NCI-H2107 treated with DMSO at 0.1 percent for 48 hours (cell line): ENCODE results near the gene AEBP1.
"Not testable (repeated sequence)": the region's sequence is repeated elsewhere in the genome, so short reads cannot be mapped to it uniquely, and the experiment has no call there.

Experiments
- DNase-seq: peaks from one replicate; lab custom pipeline; 2025; ENCODE audit not compliant: unreplicated experiment; lab: John Stamatoyannopoulos, UW

Gene AEBP1

DNA sequence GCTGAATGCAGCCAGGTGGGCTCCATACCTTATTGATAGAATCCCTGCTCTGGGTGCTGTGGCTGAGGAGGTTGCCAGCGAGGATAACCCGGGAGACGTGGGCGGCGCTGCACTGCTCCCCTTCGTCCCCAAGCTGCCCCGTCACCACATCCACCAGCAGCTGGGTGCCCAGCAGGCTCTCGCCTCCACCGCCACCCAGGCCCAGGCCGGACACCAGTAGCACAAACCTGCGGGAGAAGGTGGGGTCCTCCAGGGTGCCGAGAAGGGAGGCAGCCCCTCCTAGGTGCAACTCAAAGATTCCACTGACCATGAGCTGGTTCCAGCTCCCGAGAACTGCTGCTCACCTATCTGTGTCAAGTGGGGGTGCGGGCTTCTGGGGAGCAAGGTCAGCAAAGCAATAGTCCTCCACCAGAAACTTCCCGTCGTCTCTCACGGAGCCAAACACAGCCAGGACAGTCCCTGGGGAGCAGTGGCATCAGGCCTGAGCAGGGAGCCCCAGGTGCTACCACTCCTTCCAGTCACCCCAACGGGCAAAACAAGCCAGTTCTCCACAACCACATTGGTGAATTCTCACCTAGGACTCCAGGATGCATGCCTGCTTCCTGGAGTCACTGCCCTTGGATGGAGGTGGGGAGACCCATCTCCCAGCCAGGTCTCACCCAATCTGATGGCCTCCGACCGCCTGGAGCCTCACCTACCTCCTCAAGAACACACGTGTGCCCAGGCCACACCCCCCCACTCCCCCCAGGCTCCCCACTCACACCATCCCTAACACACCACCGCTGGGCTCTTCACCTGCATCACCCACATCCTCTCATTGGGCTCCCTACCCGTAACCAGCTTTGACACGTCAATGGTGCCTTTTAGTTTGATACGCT, 12.9 kb downstream of the AEBP1 start:
- no peak for DNase-seq

DNA sequence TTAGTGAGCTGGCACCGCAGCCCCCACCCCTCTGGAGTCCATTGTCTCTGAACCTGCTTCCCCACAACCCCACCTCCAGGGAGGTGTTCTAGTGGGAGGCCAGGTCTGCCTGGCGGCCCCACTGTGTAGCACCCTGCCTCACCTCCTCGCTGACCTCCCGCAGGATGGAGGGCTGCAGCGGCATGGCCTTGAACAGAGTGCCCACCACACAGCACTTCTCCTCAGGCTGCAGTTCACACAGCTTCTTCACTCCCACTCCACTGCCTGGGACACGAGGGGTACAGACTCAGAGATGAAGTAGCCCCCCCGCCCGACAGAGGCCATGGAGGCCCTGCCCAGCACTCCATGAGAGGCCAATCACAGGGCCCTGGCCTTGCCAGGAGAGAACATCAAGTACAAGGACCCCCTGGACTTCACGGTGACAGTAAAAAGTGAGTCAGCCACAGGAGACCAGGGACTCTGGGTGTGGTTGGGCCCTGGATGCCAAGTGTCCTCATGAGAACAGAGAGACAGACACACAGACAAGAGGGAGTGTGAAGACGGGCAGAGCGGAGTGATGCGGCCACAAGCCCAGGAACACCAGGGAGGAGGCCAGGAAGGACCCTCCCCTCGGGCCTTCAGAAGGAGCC, 13.8 kb downstream of the AEBP1 start:
- no peak for DNase-seq

- DNase-seq = no peak
Observed at GRCh38 chr7:44119829-44120380, 15.8 kb downstream of the AEBP1 start.

GRCh38 chr7:44120395-44120794, 16.2 kb downstream of the AEBP1 start:
- DNase-seq = no peak

DNA sequence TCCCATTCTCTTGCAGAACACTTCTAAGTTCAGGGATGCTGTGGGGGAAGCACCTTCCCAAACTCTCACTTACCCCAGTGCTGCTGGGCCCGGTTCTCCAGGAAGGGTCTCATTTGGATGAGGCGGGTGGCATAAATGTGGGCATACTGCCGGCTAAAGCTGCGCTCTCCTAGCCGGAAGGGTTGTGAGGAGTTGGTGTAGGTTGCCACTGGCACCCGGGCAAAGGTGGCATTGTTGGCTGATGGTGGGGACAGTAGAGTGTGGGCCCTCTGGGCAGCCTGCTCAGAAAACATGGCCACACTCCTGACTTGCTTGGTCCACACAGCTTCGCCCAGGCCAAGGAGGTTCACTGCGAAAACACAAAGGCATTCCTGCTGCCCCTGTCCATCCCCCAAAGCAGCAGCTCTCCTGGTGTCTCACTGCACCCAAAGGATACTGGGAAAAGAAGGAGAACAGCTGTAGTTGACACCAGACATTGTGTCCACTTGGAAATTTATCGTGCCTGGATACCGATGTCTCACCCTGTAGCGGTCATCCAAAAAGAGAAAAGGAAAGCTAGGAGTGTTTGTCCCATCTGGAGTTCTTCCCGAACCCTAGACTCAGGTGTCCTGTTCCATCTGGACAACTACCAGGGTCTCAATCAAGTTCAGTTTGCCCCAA, 17.7 kb downstream of the AEBP1 start:
- no peak for DNase-seq

DNA sequence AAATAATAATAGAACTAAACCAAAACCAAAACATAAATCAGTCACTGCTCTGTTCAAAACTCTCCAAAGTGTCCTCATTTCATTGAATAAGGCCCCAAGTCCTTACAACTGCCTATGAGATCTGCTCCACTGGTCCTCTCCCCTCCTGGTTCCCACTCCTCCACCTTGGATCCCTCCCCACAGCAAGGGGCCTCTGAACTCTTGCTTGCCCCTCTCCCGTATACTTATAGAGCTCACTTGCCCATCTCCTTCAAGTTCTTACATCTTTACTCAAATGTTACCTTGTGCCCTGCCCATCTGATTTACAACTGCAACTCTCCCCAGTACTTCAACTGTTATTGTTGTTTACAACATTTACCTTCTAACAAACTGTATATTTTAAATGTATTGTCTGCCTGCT, 18.4 kb downstream of the AEBP1 start:
- DNase-seq = no peak

DNA sequence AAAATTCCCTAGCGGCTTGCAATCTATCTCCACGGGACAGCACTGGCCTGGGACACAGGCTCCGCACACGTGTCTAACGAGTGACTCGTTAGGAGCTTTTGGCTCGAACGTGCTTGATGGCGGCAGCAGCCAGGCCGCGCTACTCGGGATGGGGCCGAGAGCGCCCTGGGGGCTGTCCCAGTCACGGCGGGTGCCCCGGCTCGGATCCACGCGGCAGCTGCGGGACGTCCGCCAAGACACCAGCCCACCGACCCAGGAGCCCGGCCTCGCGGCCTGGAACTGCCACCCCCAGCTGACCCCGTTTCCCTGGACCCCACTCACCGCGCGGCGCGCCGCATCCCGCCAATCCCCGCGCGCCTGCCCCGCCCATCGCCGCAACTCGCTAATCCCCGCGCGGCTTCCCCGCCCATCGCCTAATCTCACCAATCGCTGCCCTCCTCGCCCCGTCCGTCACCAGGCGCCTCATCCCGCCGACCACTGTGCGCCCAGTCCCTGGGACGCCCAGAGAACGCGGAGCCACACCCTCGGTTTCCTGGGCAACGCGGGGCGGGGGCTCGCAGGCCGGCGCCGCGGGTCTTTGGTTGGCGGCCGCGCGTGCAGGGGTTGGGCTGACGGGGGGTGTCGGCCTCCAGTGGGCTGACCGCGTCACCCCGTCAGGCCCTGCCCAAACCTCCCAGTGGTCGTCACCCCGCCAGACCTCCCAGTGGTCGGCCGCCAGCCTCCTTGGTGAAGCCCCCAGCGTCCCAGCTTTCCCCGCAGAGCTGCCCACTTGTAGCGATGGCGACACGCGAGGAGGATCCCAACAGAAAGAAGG, 19.3 kb downstream of the AEBP1 start, which contains the start of gene POLD2:
POLD2 (minus strand) TSS at position 359 of the 814 bp plus-strand sequence. CDS start 1,495 bp downstream, outside the sequence.
- DNase-seq = peak; percentile 94

GRCh38 chr7:44124822-44125202, 20.7 kb downstream of the AEBP1 start:
- DNase-seq = no peak

GRCh38 chr7:44126574-44126973, 22.4 kb downstream of the AEBP1 start:
- not testable (repeated sequence) for DNase-seq

- no peak for DNase-seq
Observed at GRCh38 chr7:44127161-44127560, 23.0 kb downstream of the AEBP1 start.

DNA sequence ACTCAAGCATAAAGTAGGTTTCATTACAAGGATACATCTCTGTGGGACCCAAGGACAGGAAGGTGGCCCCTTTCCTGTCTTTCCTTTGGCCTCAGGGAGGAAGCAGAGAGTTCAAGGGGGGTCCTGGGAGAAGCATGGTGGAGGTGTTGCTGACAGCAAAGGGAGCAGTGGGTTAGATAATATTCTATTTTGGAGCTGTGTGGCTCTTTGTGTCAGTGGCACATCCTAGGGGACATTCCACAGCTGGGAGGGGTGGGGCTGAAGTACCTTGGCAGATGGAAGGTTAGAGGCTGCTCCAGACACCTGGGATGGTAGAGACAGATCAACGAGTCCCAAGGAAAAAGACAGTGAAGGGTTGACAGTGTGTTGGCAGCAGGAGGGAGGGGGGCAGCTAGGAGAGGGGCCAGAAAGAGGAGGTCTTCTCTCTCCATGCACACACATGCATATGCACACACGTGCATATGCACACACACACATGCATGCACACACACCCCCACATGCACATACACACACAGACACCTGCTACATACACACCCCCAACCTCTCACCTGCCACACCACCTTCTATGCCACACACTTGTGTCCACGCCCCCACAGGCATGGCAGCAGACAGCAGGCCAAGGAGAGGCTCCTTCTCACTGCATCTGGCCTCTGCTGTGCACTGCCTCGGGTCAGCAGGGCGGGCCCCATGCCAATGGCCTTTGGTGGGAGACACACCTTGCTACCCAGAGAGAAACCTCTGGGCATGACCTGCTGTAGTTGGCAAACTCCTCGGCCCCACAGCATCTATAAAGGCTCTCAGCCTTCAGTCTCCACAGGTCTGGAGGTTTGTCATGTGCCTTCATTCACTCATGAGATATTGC, 24.8 kb downstream of the AEBP1 start:
- no peak for DNase-seq

GRCh38 chr7:44131173-44132029, 27.3 kb downstream of the AEBP1 start:
- no peak for DNase-seq

- DNase-seq = no peak
Observed at GRCh38 chr7:44132039-44132438, 27.9 kb downstream of the AEBP1 start.

- DNase-seq = no peak
Observed at GRCh38 chr7:44133295-44133694, 29.1 kb downstream of the AEBP1 start.

DNA sequence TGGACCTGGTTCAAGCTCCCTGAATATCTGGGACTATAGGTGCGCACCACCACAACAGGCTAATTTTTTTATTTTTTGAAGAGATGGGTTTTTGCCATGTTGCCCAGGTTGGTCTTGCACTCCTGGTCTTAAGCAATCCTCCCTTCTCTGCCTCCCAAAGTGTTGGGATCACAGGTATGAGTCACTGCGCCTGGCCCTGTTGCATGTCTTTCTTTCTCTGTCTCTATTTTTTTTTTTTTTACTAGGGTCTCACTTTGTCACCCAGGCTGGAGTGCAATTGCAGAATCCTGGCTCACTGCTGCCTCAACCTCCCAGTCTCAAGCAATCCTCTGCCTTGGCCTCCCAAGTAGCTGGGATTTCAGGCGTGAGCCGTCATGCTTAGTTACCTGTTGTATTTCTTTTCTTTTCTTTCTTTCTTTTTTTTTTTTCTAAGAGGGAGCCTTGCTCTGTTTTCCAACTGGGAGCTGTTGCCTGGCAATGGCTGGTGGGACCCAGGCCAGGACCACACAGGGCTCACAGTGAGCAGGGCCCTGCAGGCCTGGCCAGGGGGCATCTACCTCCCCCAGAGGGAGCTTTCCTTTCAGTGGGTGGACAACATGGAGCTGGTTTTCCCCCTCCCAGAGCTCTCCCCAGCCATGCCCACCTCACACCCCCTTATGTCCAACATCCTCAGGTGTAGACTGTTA, 30.9 kb downstream of the AEBP1 start:
- no peak for DNase-seq

DNA sequence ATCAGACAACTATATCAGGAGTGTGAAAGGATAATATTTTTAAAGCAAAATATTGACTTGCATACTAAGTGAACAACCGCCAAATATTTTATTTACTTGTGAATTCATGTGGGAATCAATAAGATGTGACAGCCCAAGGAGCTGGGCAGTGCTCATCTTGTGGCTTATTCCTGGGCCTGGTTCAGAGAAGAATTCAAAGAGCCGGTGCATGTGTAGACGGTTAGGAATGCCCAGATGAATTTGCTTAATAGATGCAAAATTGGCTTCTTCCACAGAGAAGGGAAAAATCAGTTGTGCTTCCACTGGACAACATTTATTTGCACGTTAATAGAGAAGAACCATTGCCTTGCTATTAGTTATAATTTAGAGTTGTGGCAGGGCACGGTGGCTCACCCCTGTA, 32.6 kb downstream of the AEBP1 start:
- DNase-seq = no peak

DNA sequence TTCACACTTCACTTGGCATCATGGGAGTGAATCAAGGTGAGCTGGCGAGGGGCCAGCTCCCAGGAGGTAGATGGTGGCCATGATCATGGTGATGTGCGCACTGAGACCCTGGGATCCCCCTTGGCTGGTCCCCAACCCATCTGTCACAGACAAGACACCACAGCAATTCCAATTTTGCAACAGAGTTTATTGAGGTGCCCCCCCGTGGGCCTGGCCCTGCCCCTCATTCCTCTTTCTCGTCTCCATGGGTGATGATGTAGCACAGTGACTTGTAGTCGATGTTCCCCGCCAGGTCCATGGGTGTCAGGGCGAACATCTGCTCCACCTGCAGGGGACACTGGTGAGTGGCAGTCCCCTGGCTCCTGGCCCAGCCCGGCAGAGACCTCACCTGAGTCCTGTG, 34.6 kb downstream of the AEBP1 start:
- no peak for DNase-seq

DNA sequence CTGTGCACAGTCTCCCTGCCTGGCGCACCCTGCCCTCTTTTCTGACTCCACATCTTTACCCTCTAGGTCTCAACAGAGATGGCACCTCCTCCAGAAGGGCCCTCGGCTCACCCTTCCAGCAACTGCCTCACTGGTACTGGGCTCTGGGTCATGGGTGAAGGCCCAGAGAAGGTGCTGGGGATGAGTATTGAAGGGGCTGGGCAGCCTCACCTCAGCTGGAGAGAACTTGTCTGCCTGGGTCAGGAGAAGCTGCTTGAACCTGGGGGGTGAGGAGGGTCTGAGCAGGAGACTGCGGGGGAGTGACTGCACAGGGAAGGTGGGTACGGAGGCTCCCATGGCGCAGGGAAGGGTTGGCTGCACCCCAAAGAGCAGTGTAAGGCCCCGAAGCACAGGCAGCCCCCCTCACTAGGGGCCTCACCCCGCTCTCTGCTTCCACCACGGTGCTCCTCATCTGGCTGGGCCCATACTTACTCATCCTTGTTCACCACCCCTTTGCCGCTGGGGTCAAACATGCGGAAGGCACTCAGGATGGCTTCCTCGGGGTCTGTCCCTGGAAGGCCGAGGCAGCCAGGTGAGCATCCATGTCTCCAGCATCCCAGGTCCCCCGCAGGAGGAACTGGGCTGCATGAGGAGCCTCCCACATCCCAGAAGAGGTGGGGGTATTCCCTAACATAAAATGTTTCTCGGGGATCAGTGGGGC, 35.3 kb downstream of the AEBP1 start:
- DNase-seq = no peak
